ENCODE measurements around the gene PTPRN2.
"Not testable (repeated sequence)": the region's sequence is repeated elsewhere in the genome, so short reads cannot be mapped to it uniquely, and the experiment has no call there.

GRCh38 chr7:158294468-158295215 lies 293.0 kb downstream of the PTPRN2 start:
- TF ChIP-seq POLR2A (IDR thresholded peaks at IDR 0.05; ENCODE audit: control extremely low read depth in 1 of 2, low read depth in 2 of 2, low read length in 2 of 2); SIX5 (IDR thresholded peaks at IDR 0.05; ENCODE audit: low read depth, low read length): not testable (repeated sequence)

Measured in H1 (cell line).